Stomach (tissue), 4 donors: ENCODE results near the gene MICAL2.

Source experiments
- CTCF ChIP-seq, 7 experiments: fragments of 450-650 bp in 4 of 7; fragments of 200-600 bp in 3 of 7; sonication (generic) in 3 of 7; IDR thresholded peaks; one replicate each; pipeline ENCODE4 v1.5.1; 2016 to 2019; ENCODE audit warnings: antibody characterized with exemption in 7 of 7, control low read depth in 2 of 7, mild to moderate bottlenecking in 1 of 7
- POLR2A ChIP-seq, 4 donors: fragments of 450-650 bp; IDR thresholded peaks; one replicate each; pipeline ENCODE4 v1.6.1; 2016; ENCODE audit warnings: antibody characterized with exemption in 4 of 4, control low read depth in 2 of 4, mild to moderate bottlenecking in 1 of 4, moderate library complexity in 1 of 4
- POLR2AphosphoS5 ChIP-seq, 3 donors: sonication (generic); formaldehyde crosslinking; IDR thresholded peaks; one replicate each; pipeline ENCODE4 v1.6.1; 2016; ENCODE audit warnings: antibody characterized with exemption in 3 of 3

GRCh38 chr11:12269104-12269441 is 158.7 kb downstream of the MICAL2 start:
- TF ChIP-seq POLR2AphosphoS5 (IDR thresholded peaks at IDR 0.05) (peak in 2 of 3 donors; percentile 30 to 68), POLR2A (IDR thresholded peaks at IDR 0.05) (no peak), CTCF (IDR thresholded peaks at IDR 0.05) (no peak)
